Dedifferentiated amniotic fluid mesenchymal stem cell (primary cell): ENCODE results near the gene NDUFA5.
A peak's percentile ranks its signal among the peaks of the same experiment; 100 is the strongest.
"Not testable (repeated sequence)": the region's sequence is repeated elsewhere in the genome, so short reads cannot be mapped to it uniquely, and the experiment has no call there.

Source experiments
- DNase-seq: peaks from one replicate; pipeline ENCODE4 v3.0.0-alpha.2; 2016; ENCODE audit errors: extremely low spot score

The NDUFA5 gene

DNA sequence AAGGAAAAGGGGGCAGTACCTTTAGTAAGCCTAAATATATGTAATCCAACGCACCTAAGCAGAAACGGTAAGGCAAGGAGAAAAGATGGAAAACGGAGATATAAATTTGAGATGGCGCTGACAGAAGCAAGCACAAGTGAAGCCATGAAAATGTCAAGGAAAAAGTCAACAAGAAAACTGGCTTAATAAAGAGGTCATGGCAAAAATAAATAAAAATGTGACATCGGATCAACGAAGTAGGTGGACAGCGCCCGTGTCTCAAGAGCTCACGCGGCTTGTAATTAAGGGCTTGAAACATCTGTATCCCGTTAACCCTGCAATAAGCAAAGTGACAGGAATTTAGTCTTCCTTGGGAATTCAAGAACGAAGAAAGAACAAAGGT lies 611 bp downstream of the NDUFA5 start:
- DNase-seq = no peak

DNA sequence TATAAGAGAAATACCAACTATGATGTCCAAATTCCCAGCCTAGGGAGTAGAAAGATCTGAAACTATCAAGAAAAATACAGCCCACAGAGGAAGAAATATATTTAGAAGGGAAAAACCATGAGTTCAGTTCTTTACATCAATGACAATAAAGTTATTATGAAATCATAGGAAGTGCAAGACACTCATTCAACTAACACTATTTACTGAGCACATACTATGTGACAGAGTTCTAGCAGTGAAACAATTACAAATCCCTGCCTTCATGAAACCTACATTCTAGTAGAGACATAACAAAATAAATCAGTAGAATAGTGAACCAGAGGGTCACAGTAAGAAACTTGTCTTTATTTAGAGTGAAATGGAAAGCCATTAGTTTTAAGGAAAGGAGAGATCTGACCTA lies 2.1 kb downstream of the NDUFA5 start:
- DNase-seq = no peak

GRCh38 chr7:123553159-123553558 lies 4.5 kb downstream of the NDUFA5 start:
- DNase-seq = no peak

DNA sequence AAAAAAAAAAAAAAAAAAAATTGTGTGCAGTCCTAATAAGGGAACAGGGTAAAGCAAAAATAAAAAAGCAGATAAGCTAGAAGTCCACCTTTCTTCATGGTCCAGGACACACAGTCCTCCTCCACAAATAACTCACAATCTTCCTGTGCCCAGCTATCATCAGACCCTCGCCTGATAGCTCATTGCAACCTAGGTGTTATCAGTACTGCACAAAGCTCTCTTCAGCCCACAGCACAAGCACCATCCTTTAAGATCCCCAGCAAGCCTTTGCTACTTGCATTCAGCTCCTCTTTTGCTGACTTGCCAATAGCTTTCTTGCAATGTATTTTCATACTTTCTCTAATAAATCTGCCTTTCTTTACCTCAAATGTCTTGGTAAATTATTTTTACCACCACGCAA lies 5.0 kb downstream of the NDUFA5 start:
- DNase-seq = no peak

DNA sequence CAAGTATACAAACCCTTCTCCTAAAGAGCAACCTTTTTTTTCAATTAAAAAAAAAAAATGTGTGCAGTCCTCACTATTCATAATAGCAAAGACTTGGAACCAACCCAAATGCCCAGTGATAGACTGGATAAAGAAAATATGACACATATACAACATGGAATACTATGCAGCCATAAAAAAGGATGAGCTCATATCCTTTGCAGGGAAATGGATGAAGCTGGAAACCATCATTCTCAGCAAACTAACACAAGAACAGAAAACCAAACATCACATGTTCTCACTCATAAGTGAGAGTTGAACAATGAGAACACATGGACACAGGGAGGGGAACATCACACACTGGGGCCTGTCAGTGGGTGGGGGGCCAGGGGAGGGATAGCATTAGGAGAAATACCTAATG lies 5.5 kb downstream of the NDUFA5 start:
- not testable (repeated sequence) for DNase-seq

DNA sequence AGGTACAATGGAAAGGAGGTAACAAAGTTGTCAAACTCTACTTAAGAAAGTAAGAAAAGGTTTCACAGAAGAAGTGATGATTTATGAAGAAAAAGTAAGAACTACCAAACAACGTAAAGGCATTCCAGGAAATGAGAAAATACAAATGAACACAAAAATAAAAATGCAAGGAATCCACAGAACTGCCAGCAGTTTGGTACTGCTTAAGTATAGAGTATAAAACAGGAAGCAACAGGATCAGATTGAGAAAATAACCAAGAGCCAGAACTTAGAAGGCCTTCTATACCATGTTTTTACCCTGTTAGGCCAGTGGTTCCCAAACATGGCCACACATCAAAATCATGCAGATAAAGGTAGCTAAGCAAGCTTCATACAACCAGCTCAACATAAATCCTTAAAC lies 9.2 kb downstream of the NDUFA5 start:
- DNase-seq = no peak

- DNase-seq = no peak
Measured at GRCh38 chr7:123539871-123540270, 17.7 kb downstream of the NDUFA5 start.

GRCh38 chr7:123538897-123539296 lies 18.7 kb downstream of the NDUFA5 start:
- DNase-seq = no peak

- peak; percentile 32 for DNase-seq
Measured at GRCh38 chr7:123538189-123538714, 19.4 kb downstream of the NDUFA5 start.

DNA sequence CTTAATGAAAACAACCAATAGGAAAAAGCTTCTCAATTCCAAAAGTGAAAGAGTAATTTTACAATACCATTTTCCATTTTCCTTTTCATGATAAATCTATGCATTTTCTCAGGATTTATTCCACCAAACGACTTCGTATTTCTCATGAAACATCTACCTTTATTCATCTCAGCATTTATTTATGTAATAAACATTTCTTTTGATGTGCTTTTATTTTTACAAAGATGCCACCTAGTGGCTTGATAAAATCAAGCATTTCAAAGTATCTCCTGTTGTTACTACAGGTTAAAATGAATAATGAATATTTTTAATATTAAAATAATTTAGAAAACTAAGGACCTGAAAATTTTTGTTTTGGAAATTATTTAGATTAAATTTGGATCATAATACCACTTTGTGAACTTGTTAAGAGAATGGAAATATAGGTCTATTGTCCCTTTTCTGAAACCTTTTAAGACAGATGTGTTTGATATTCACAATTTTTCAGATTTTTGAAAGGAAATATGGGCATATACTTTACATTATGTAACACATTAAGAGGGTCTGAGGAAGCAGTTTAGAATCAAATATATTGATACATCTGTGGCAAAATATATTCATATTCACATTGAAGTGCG lies 20.5 kb downstream of the NDUFA5 start:
- peak; percentile 44 for DNase-seq

DNA sequence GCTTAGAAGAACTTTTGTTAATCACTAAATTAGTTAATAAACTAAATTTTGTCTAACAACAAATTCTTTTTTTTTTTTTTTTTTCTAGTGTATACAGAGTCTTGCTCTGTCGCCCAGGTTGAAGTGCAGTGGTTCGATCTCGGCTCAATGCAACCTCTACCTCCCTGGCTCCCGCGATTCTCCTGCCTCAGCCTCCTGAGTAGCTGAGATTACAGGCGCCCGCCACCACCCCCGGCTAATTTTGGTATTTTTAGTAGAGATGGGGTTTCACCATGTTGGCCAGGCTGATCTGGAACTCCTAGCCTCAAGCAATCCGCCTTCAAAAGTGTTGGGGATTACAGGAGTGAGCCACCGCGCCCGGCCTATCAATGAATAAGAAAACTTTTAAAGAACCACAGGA lies 22.1 kb downstream of the NDUFA5 start:
- no peak for DNase-seq

GRCh38 chr7:123534383-123535260 lies 23.0 kb downstream of the NDUFA5 start, which contains the start of gene IQUB:
TSS of gene IQUB (minus strand) at chr7:123534595. CDS start at chr7:123512340, 22,255 bp downstream.
- peak; percentile 97 for DNase-seq

DNA sequence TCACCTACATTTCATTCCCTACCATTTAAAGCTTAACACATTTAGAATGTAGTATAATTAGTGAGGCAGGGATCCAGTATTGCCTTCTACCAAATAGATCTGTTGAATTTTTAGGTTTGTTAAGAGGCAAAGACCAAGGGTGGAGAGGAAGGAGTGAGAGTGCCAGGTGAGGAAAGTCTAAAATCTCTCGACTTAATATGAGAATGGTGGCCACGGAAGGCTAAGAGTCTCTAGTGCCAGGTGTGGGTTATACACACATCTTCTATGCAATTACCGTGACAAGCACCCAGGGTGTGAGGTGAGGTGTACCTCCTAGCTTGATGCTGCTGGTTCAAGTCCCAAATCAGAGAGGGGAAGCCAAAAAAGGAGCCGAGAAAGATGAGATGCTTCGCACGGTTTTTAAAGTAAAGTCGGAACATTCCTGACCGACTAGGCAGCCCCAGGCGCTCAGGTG lies 23.7 kb downstream of the NDUFA5 start:
- DNase-seq = no peak

- no peak for DNase-seq
Measured at GRCh38 chr7:123533553-123533917, 24.1 kb downstream of the NDUFA5 start.

- not testable (repeated sequence) for DNase-seq
Measured at GRCh38 chr7:123532788-123533552, 24.6 kb downstream of the NDUFA5 start.

GRCh38 chr7:123532343-123532742 lies 25.3 kb downstream of the NDUFA5 start:
- DNase-seq = not testable (repeated sequence)

GRCh38 chr7:123530035-123530591 lies 27.5 kb downstream of the NDUFA5 start:
- not testable (repeated sequence) for DNase-seq

- DNase-seq = no peak
Measured at GRCh38 chr7:123528265-123528664, 29.4 kb downstream of the NDUFA5 start.

GRCh38 chr7:123527712-123528225 lies 29.8 kb downstream of the NDUFA5 start:
- not testable (repeated sequence) for DNase-seq

DNA sequence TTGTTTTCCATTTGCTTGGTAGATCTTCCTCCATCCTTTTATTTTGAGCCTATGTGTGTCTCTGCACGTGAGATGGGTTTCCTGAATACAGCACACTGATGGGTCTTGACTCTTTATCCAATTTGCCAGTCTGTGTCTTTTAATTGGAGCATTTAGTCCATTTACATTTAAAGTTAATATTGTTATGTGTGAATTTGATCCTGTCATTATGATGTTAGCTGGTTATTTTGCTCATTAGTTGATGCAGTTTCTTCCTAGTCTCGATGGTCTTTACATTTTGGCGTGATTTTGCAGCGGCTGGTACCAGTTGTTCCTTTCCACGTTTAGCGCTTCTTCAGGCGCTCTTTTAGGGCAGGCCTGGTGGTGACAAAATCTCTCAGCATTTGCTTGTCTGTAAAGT lies 31.1 kb downstream of the NDUFA5 start:
- not testable (repeated sequence) for DNase-seq

DNA sequence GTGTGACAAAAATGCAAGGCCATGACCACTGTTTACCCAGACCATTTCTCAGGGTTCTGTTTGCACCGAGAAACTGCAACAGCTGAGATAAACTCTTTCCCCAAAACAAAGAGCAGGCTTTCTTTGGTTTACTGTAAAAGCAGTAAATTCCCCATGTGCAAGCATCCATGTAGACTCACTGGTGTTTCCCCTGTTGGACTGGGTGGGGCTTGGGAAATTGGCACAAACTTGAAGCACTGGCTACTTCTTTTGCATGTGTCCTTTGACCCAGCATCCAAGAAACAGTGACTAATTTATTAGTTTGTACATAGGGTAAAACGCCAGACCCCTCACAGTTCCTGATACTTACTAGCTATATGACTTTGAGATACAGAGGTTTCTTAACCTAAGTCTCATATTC lies 35.6 kb downstream of the NDUFA5 start:
- DNase-seq = peak; percentile 21

GRCh38 chr7:123505221-123505620 lies 52.4 kb downstream of the NDUFA5 start:
- DNase-seq = no peak
